Measurements from ENCODE around the gene BGLAP. TPM values are rescaled to one million over a fixed set of nuclear protein-coding genes. Genes with fewer than 3 reads are reported as not detected.
A peak's percentile ranks its signal among the peaks of the same experiment; 100 is the strongest.

BGLAP gene
- total RNA-seq, 2 experiments from 2014 or later: 2.1 to 2.4 TPM

GRCh38 chr1:156251527-156251926 lies 9.5 kb downstream of the BGLAP start:
- H3K4me1 Mint-ChIP-seq: no peaks in the 10 kb centered on the region
- H3K9me3 Mint-ChIP-seq (ENCODE audit: low read depth): no peaks in the 10 kb centered on the region
- ATAC-seq (no peak), DNase-seq (no peak)
- H3K4me3 Mint-ChIP-seq: no peak overlapping the region
- H3K27ac Mint-ChIP-seq: no peak overlapping the region
- no peaks in the 10 kb centered on the region for H3K27me3 Mint-ChIP-seq
- intact Hi-C loops (cut with DNase I, micrococcal nuclease): no loop called here
- peaks cover 32% of the 10 kb centered on the region for H3K36me3 Mint-ChIP-seq (ENCODE audit: low read depth)
- ChIA-PET POLR2A (no interaction called here), CTCF (no interaction called here)

- Mint-ChIP-seq H3K36me3 (ENCODE audit: low read depth) (peaks cover 47% of the 10 kb centered on the region), H3K4me3 (no peak overlapping the region), H3K27me3 (no peaks in the 10 kb centered on the region), H3K27ac (peak overlapping the region; percentile 37), H3K4me1 (no peaks in the 10 kb centered on the region), H3K9me3 (ENCODE audit: low read depth) (no peaks in the 10 kb centered on the region)
- intact Hi-C loops (cut with DNase I, micrococcal nuclease): no loop called here
- CTCF ChIA-PET: interaction anchor here (1.0 kb wide), 1 partner anchor 20 kb away, joined by 4 read pairs; no protein-coding TSS in a partner anchor
- POLR2A ChIA-PET: no interaction called here
- ATAC-seq (no peak), DNase-seq (no peak)
Measured at GRCh38 chr1:156253634-156254033, 11.7 kb downstream of the BGLAP start.

- Mint-ChIP-seq H3K27ac (no peak overlapping the region), H3K27me3 (no peaks in the 10 kb centered on the region), H3K4me3 (no peak overlapping the region), H3K9me3 (ENCODE audit: low read depth) (no peaks in the 10 kb centered on the region), H3K36me3 (ENCODE audit: low read depth) (peaks cover 66% of the 10 kb centered on the region), H3K4me1 (peaks cover 2% of the 10 kb centered on the region)
- DNase-seq: no peak
- ATAC-seq: no peak
- CTCF ChIA-PET: no interaction called here
- POLR2A ChIA-PET: no interaction called here
- intact Hi-C loops (cut with DNase I, micrococcal nuclease): no loop called here
Measured at GRCh38 chr1:156257711-156258110, 15.7 kb downstream of the BGLAP start.

GRCh38 chr1:156258859-156259258 lies 16.9 kb downstream of the BGLAP start:
- intact Hi-C loops (cut with DNase I, micrococcal nuclease): no loop called here
- DNase-seq (no peak), ATAC-seq (no peak)
- Mint-ChIP-seq H3K27ac (no peak overlapping the region), H3K4me3 (no peak overlapping the region), H3K27me3 (no peaks in the 10 kb centered on the region), H3K36me3 (ENCODE audit: low read depth) (peaks cover 66% of the 10 kb centered on the region), H3K4me1 (peaks cover 9% of the 10 kb centered on the region), H3K9me3 (ENCODE audit: low read depth) (no peaks in the 10 kb centered on the region)
- ChIA-PET POLR2A (interaction anchor here (0.6 kb wide), 1 partner anchor 45 kb away, joined by 3 read pairs; no protein-coding TSS in a partner anchor), CTCF (interaction anchor here (1.2 kb wide), 1 partner anchor 10 kb away, joined by 3 read pairs; no protein-coding TSS in a partner anchor)

- H3K36me3 Mint-ChIP-seq (ENCODE audit: low read depth): peaks cover 69% of the 10 kb centered on the region
- no peak overlapping the region for H3K4me3 Mint-ChIP-seq
- ATAC-seq: no peak
- H3K4me1 Mint-ChIP-seq: peaks cover 9% of the 10 kb centered on the region
- H3K9me3 Mint-ChIP-seq (ENCODE audit: low read depth): no peaks in the 10 kb centered on the region
- no peak for DNase-seq
- CTCF ChIA-PET: interaction anchor here (0.7 to 1.3 kb wide), 4 partner anchors 11 to 192 kb away, joined by 3 to 7 read pairs (median 4); no protein-coding TSS in a partner anchor
- POLR2A ChIA-PET: no interaction called here
- intact Hi-C loops (cut with DNase I, micrococcal nuclease): loop anchor here in 1 of 2 experiments (2.0 kb wide), 1 partner anchor 17 kb away; the partner anchor contains the start of gene BGLAP
- H3K27ac Mint-ChIP-seq: no peak overlapping the region
- no peaks in the 10 kb centered on the region for H3K27me3 Mint-ChIP-seq
Measured at GRCh38 chr1:156259805-156260204, 17.8 kb downstream of the BGLAP start.

GRCh38 chr1:156260896-156261295 lies 18.9 kb downstream of the BGLAP start:
- DNase-seq (no peak), ATAC-seq (no peak)
- intact Hi-C loops (cut with DNase I, micrococcal nuclease): loop anchor here in 1 of 2 experiments (2.0 kb wide), 1 partner anchor 18 kb away; the partner anchor contains the start of gene BGLAP
- ChIA-PET POLR2A (no interaction called here), CTCF (interaction anchor here (0.7 to 1.1 kb wide), 2 partner anchors 10 to 38 kb away, joined by 3 to 5 read pairs; partner anchors contain the start of gene VHLL)
- Mint-ChIP-seq H3K27ac (no peak overlapping the region), H3K27me3 (no peaks in the 10 kb centered on the region), H3K4me1 (peaks cover 9% of the 10 kb centered on the region), H3K9me3 (ENCODE audit: low read depth) (no peaks in the 10 kb centered on the region), H3K36me3 (ENCODE audit: low read depth) (peaks cover 78% of the 10 kb centered on the region), H3K4me3 (no peak overlapping the region)

GRCh38 chr1:156262461-156263287 lies 20.7 kb downstream of the BGLAP start:
- no peaks in the 10 kb centered on the region for H3K9me3 Mint-ChIP-seq (ENCODE audit: low read depth)
- peaks cover 9% of the 10 kb centered on the region for H3K4me1 Mint-ChIP-seq
- ChIA-PET POLR2A (interaction anchor here (1.1 kb wide), 1 partner anchor 11 kb away, joined by 3 read pairs; no protein-coding TSS in a partner anchor), CTCF (no interaction called here)
- DNase-seq: no peak
- peaks cover 83% of the 10 kb centered on the region for H3K36me3 Mint-ChIP-seq (ENCODE audit: low read depth)
- H3K27me3 Mint-ChIP-seq: no peaks in the 10 kb centered on the region
- H3K4me3 Mint-ChIP-seq: no peak overlapping the region
- H3K27ac Mint-ChIP-seq: no peak overlapping the region
- ATAC-seq: peak; percentile 83
- intact Hi-C loops (cut with DNase I, micrococcal nuclease): no loop called here

GRCh38 chr1:156263288-156263655 lies 21.3 kb downstream of the BGLAP start:
- Mint-ChIP-seq H3K4me1 (peaks cover 9% of the 10 kb centered on the region), H3K36me3 (ENCODE audit: low read depth) (peaks cover 81% of the 10 kb centered on the region), H3K4me3 (no peak overlapping the region), H3K9me3 (ENCODE audit: low read depth) (no peaks in the 10 kb centered on the region), H3K27me3 (no peaks in the 10 kb centered on the region), H3K27ac (no peak overlapping the region)
- DNase-seq: no peak
- POLR2A ChIA-PET: interaction anchor here (1.1 kb wide), 1 partner anchor 10 kb away, joined by 3 read pairs; no protein-coding TSS in a partner anchor
- intact Hi-C loops (cut with DNase I, micrococcal nuclease): no loop called here
- CTCF ChIA-PET: no interaction called here
- no peak for ATAC-seq

- peaks cover 9% of the 10 kb centered on the region for H3K4me1 Mint-ChIP-seq
- DNase-seq (no peak), ATAC-seq (no peak)
- H3K36me3 Mint-ChIP-seq (ENCODE audit: low read depth): peaks cover 69% of the 10 kb centered on the region
- no peak overlapping the region for H3K27ac Mint-ChIP-seq
- intact Hi-C loops (cut with DNase I, micrococcal nuclease): no loop called here
- H3K27me3 Mint-ChIP-seq: no peaks in the 10 kb centered on the region
- POLR2A ChIA-PET: no interaction called here
- no peak overlapping the region for H3K4me3 Mint-ChIP-seq
- no peaks in the 10 kb centered on the region for H3K9me3 Mint-ChIP-seq (ENCODE audit: low read depth)
- CTCF ChIA-PET: no interaction called here
Measured at GRCh38 chr1:156266051-156266450, 24.1 kb downstream of the BGLAP start.

GRCh38 chr1:156268336-156268735 lies 26.4 kb downstream of the BGLAP start:
- no peak overlapping the region for H3K27ac Mint-ChIP-seq

GRCh38 chr1:156270314-156270713 lies 28.3 kb downstream of the BGLAP start:
- no peak overlapping the region for H3K4me3 Mint-ChIP-seq
- intact Hi-C loops (cut with DNase I, micrococcal nuclease): loop anchor here in 1 of 2 experiments (5.0 kb wide), 1 partner anchor 348 kb away; no protein-coding TSS in a partner anchor
- POLR2A ChIA-PET: no interaction called here
- no peak overlapping the region for H3K27ac Mint-ChIP-seq
- ATAC-seq (no peak), DNase-seq (no peak)
- no peaks in the 10 kb centered on the region for H3K4me1 Mint-ChIP-seq
- no peaks in the 10 kb centered on the region for H3K9me3 Mint-ChIP-seq (ENCODE audit: low read depth)
- H3K36me3 Mint-ChIP-seq (ENCODE audit: low read depth): peaks cover 73% of the 10 kb centered on the region
- CTCF ChIA-PET: interaction anchor here (1.0 to 2.1 kb wide), 2 partner anchors 10 to 45 kb away, joined by 3 to 9 read pairs; no protein-coding TSS in a partner anchor
- H3K27me3 Mint-ChIP-seq: no peaks in the 10 kb centered on the region

More at GRCh38 chr1:156268336-156268735, 26.4 kb downstream of the BGLAP start:
- H3K4me3 Mint-ChIP-seq: no peak overlapping the region
- intact Hi-C loops (cut with DNase I, micrococcal nuclease): no loop called here
- no peak for DNase-seq
- POLR2A ChIA-PET: interaction anchor here (0.6 kb wide), 1 partner anchor 69 kb away, joined by 3 read pairs; the partner anchor contains the start of gene CCT3
- peaks cover 73% of the 10 kb centered on the region for H3K36me3 Mint-ChIP-seq (ENCODE audit: low read depth)
- ATAC-seq: no peak
- H3K9me3 Mint-ChIP-seq (ENCODE audit: low read depth): no peaks in the 10 kb centered on the region
- peaks cover 2% of the 10 kb centered on the region for H3K4me1 Mint-ChIP-seq
- no peaks in the 10 kb centered on the region for H3K27me3 Mint-ChIP-seq
- CTCF ChIA-PET: interaction anchor here (1.0 kb wide), 1 partner anchor 173 kb away, joined by 3 read pairs; no protein-coding TSS in a partner anchor

All from activated CD4-positive, alpha-beta T cell treated with anti-CD3 and anti-CD28 coated beads for 36 hours (primary cell).